Gastroesophageal sphincter (tissue), 4 donors: Measurements from ENCODE around the gene CREBZF. TPM values are rescaled to one million over a fixed set of nuclear protein-coding genes. Genes with fewer than 3 reads are reported as not detected.

ENCODE experiments used
- ATAC-seq: fragments of 150-250 bp; one replicate; pipeline ENCODE4 v1.9.1; 2016; ENCODE audit warnings: mild to moderate bottlenecking, moderate library complexity
- H3K27ac ChIP-seq, 4 donors: fragments of 200-600 bp; sonication (generic) in 3 of 4; 1 replicate in 3 of 4; 2 replicates in 1 of 4; pipeline ENCODE4 v1.5.1; 2016 to 2019
- H3K27me3 ChIP-seq: fragments of 200-600 bp; sonication (generic); one replicate; pipeline ENCODE4 v1.5.1; 2019
- H3K36me3 ChIP-seq, 2 donors: fragments of 200-600 bp; sonication (generic); one replicate each; pipeline ENCODE4 v1.5.1; 2019; ENCODE audit warnings: control low read depth in 1 of 2
- H3K4me1 ChIP-seq, 3 donors: fragments of 200-600 bp; sonication (generic); 1 replicate in 2 of 3; 2 replicates in 1 of 3; pipeline ENCODE4 v1.5.1; 2016 to 2019; ENCODE audit warnings: control low read depth in 2 of 3
- H3K4me3 ChIP-seq, 2 donors: fragments of 200-600 bp; sonication (generic); one replicate each; pipeline ENCODE4 v1.5.1; 2019; ENCODE audit warnings: mild to moderate bottlenecking in 1 of 2, moderate library complexity in 1 of 2
- H3K9me3 ChIP-seq, 3 donors: fragments of 200-600 bp; sonication (generic); one replicate each; pipeline ENCODE4 v1.5.1; 2017 to 2019; ENCODE audit warnings: control low read depth in 2 of 3
- CTCF ChIP-seq, 4 experiments: fragments of 200-600 bp in 2 of 4; fragments of 450-650 bp in 2 of 4; sonication (generic) in 1 of 4; IDR thresholded peaks; one replicate each; pipeline ENCODE4 v1.5.1; 2017 to 2019; ENCODE audit warnings: antibody characterized with exemption in 4 of 4, mild to moderate bottlenecking in 2 of 4, moderate library complexity in 2 of 4
- EP300 ChIP-seq: sonication (generic); formaldehyde crosslinking; IDR thresholded peaks from one replicate; pipeline ENCODE4 v1.6.1; 2017; ENCODE audit warnings: antibody characterized with exemption, mild to moderate bottlenecking
- POLR2A ChIP-seq, 2 donors: fragments of 450-650 bp; IDR thresholded peaks; one replicate each; pipeline ENCODE4 v1.6.1; 2017; ENCODE audit warnings: antibody characterized with exemption in 2 of 2, mild to moderate bottlenecking in 2 of 2, moderate library complexity in 1 of 2
- POLR2AphosphoS5 ChIP-seq: sonication (generic); formaldehyde crosslinking; IDR thresholded peaks from one replicate; pipeline ENCODE4 v1.6.1; 2017; ENCODE audit warnings: antibody characterized with exemption
- WGBS, 2 donors: methylation state at CpG; one replicate each; pipeline ENCODE4 v1.1.5; 2018; ENCODE audit warnings: low coverage in 1 of 2; 5-methylcytosine and 5-hydroxymethylcytosine counted together
- total RNA-seq, 4 donors: library from RNA; depleted of rRNA; stranded (reverse); fragments of >200 nt; gene quantifications; one replicate each; pipeline ENCODE4 v1.1.0, GENCODE V29; 2016

CREBZF gene
- total RNA-seq, 4 donors from 2014 or later = 27.4 to 96.0 (median 46.0) TPM

- no peak for TF ChIP-seq EP300
- TF ChIP-seq CTCF (IDR thresholded peaks at IDR 0.05) = no peak
- no peak for TF ChIP-seq POLR2AphosphoS5
- no peak for TF ChIP-seq POLR2A (IDR thresholded peaks at IDR 0.05)
- 21 to 32% methylated on average over 2 of the region's 2 CpGs for WGBS, 2 donors
- ATAC-seq = no peak
These were observed 17.9 kb downstream of the CREBZF start for GRCh38 chr11:85647078-85647477.

GRCh38 chr11:85643191-85643614, 21.7 kb downstream of the CREBZF start:
- TF ChIP-seq POLR2AphosphoS5 (no peak), POLR2A (IDR thresholded peaks at IDR 0.05) (no peak), CTCF (IDR thresholded peaks at IDR 0.05) (no peak), EP300 (no peak)
- no peak overlapping the region for H3K4me3 ChIP-seq
- 0 to 20% methylated on average over 1 of the region's 2 CpGs for WGBS, 2 donors

More at GRCh38 chr11:85647078-85647477, 17.9 kb downstream of the CREBZF start:
- Histone ChIP-seq H3K4me3 (peak overlapping the region; percentile 61 to 96), H3K27me3 (no peaks in the 10 kb centered on the region), H3K27ac (peak overlapping the region; percentile 78 to 87 (median 84)), H3K4me1 (peaks cover 0 to 25% (median 9%) of the 10 kb centered on the region in 3 donors), H3K36me3 (peaks cover 0 to 11% of the 10 kb centered on the region in 2 donors), H3K9me3 (no peaks in the 10 kb centered on the region)

GRCh38 chr11:85634747-85635146, 30.2 kb downstream of the CREBZF start:
- Histone ChIP-seq H3K27me3 (no peaks in the 10 kb centered on the region), H3K4me1 (peaks cover 0 to 14% (median under 1%) of the 10 kb centered on the region in 3 donors), H3K4me3 (no peak overlapping the region), H3K36me3 (peaks cover 6 to 71% of the 10 kb centered on the region in 2 donors), H3K9me3 (no peaks in the 10 kb centered on the region), H3K27ac (no peak overlapping the region)
- no peak for ATAC-seq
- 63 to 89% methylated on average over 3 of the region's 3 CpGs for WGBS, 2 donors
- TF ChIP-seq POLR2AphosphoS5 = no peak
- no peak for TF ChIP-seq CTCF (IDR thresholded peaks at IDR 0.05)
- no peak for TF ChIP-seq POLR2A (IDR thresholded peaks at IDR 0.05)
- no peak for TF ChIP-seq EP300

More at GRCh38 chr11:85643191-85643614, 21.7 kb downstream of the CREBZF start:
- Histone ChIP-seq H3K27me3 (no peaks in the 10 kb centered on the region), H3K36me3 (peaks cover 0 to 9% of the 10 kb centered on the region in 2 donors), H3K27ac (no peak overlapping the region), H3K9me3 (no peaks in the 10 kb centered on the region), H3K4me1 (peaks cover 0 to 11% (median 0%) of the 10 kb centered on the region in 3 donors)
- no peak for ATAC-seq

- ATAC-seq = peak; percentile 5
- H3K27ac ChIP-seq = peak overlapping the region; percentile 65 to 96 (median 95)
- TF ChIP-seq POLR2AphosphoS5 (no peak), CTCF (IDR thresholded peaks at IDR 0.05) (no peak), EP300 (no peak), POLR2A (IDR thresholded peaks at IDR 0.05) (no peak)
- WGBS, 2 donors = 0 to 1% methylated on average over 11 to 13 of the region's 13 CpGs
- no peaks in the 10 kb centered on the region for H3K9me3 ChIP-seq
- H3K36me3 ChIP-seq = peaks cover 0 to 20% of the 10 kb centered on the region in 2 donors
- peak overlapping the region; percentile 78 to 79 for H3K4me3 ChIP-seq
- H3K4me1 ChIP-seq = peaks cover 5 to 52% (median 7%) of the 10 kb centered on the region in 3 donors
- no peaks in the 10 kb centered on the region for H3K27me3 ChIP-seq
These were observed 36.1 kb downstream of the CREBZF start for GRCh38 chr11:85628771-85629341.
